ENCODE results near the gene DENND11. TPM values are rescaled to one million over a fixed set of nuclear protein-coding genes. Genes with fewer than 3 reads are reported as not detected.

The DENND11 gene
- 10 to 100 TPM; 15.4 to 16.1 (median 15.8) TPM for total RNA-seq

GRCh38 chr7:141702047-141702567 lies at the start of gene DENND11:
Gene DENND11 (minus strand): TSS chr7:141702166. CDS start chr7:141702153, 13 bp downstream.
- Mint-ChIP-seq H3K36me3 (ENCODE audit: insufficient read depth) (no peaks in the 10 kb centered on the region), H3K4me3 (peak within 1 kb of the TSS; percentile 86), H3K9me3 (no peaks in the 10 kb centered on the region), H3K27me3 (ENCODE audit: low read depth) (no peaks in the 10 kb centered on the region), H3K4me1 (ENCODE audit: low read depth) (peaks cover 42% of the 10 kb centered on the region)
- ATAC-seq (peak; percentile 86 to 88), DNase-seq (peak; percentile 35)

GRCh38 chr7:141748396-141748795 lies 46.4 kb upstream of the DENND11 start:
- Mint-ChIP-seq H3K36me3 (ENCODE audit: insufficient read depth) (peaks cover 63% of the 10 kb centered on the region), H3K4me1 (ENCODE audit: low read depth) (peaks cover 3% of the 10 kb centered on the region), H3K27me3 (ENCODE audit: low read depth) (no peaks in the 10 kb centered on the region), H3K9me3 (peaks cover 25% of the 10 kb centered on the region), H3K4me3 (no peak overlapping the region)
- ATAC-seq: no peak
- no peak for DNase-seq

GRCh38 chr7:141744131-141744530 lies 42.2 kb upstream of the DENND11 start:
- Mint-ChIP-seq H3K9me3 (no peaks in the 10 kb centered on the region), H3K4me3 (no peak overlapping the region), H3K4me1 (ENCODE audit: low read depth) (peaks cover 33% of the 10 kb centered on the region), H3K36me3 (ENCODE audit: insufficient read depth) (peaks cover 49% of the 10 kb centered on the region), H3K27me3 (ENCODE audit: low read depth) (no peaks in the 10 kb centered on the region)
- ATAC-seq (no peak), DNase-seq (no peak)

GRCh38 chr7:141742229-141742628 lies 40.3 kb upstream of the DENND11 start:
- peaks cover 49% of the 10 kb centered on the region for H3K36me3 Mint-ChIP-seq (ENCODE audit: insufficient read depth)
- peaks cover 41% of the 10 kb centered on the region for H3K4me1 Mint-ChIP-seq (ENCODE audit: low read depth)
- H3K27me3 Mint-ChIP-seq (ENCODE audit: low read depth): no peaks in the 10 kb centered on the region

GRCh38 chr7:141739250-141739649 lies 37.3 kb upstream of the DENND11 start:
- no peak for ATAC-seq
- no peaks in the 10 kb centered on the region for H3K9me3 Mint-ChIP-seq
- peak overlapping the region; percentile 98 for H3K4me3 Mint-ChIP-seq
- H3K4me1 Mint-ChIP-seq (ENCODE audit: low read depth): peaks cover 46% of the 10 kb centered on the region
- H3K36me3 Mint-ChIP-seq (ENCODE audit: insufficient read depth): peaks cover 39% of the 10 kb centered on the region
- no peak for DNase-seq
- no peaks in the 10 kb centered on the region for H3K27me3 Mint-ChIP-seq (ENCODE audit: low read depth)

More at GRCh38 chr7:141742229-141742628, 40.3 kb upstream of the DENND11 start:
- Mint-ChIP-seq H3K4me3 (no peak overlapping the region), H3K9me3 (no peaks in the 10 kb centered on the region)
- DNase-seq (no peak), ATAC-seq (no peak)

GRCh38 chr7:141738592-141739013 lies 36.6 kb upstream of the DENND11 start:
- Mint-ChIP-seq H3K36me3 (ENCODE audit: insufficient read depth) (peaks cover 32% of the 10 kb centered on the region), H3K4me1 (ENCODE audit: low read depth) (peaks cover 45% of the 10 kb centered on the region), H3K27me3 (ENCODE audit: low read depth) (no peaks in the 10 kb centered on the region), H3K4me3 (peak overlapping the region; percentile 98), H3K9me3 (no peaks in the 10 kb centered on the region)
- DNase-seq (no peak), ATAC-seq (no peak)

- Mint-ChIP-seq H3K9me3 (no peaks in the 10 kb centered on the region), H3K4me3 (peak within 1 kb of the TSS; percentile 98), H3K27me3 (ENCODE audit: low read depth) (no peaks in the 10 kb centered on the region), H3K36me3 (ENCODE audit: insufficient read depth) (peaks cover 27% of the 10 kb centered on the region), H3K4me1 (ENCODE audit: low read depth) (peaks cover 40% of the 10 kb centered on the region)
- DNase-seq: peak; percentile 86
- ATAC-seq: peak; percentile 91
Measured at GRCh38 chr7:141737836-141738591, 36.0 kb upstream of the DENND11 start, which contains the start of gene SSBP1. Gene SSBP1 (plus strand): TSS chr7:141738358. CDS start chr7:141739167, 809 bp downstream.

- no peak for DNase-seq
- ATAC-seq: no peak
- Mint-ChIP-seq H3K4me3 (peak overlapping the region; percentile 98), H3K36me3 (ENCODE audit: insufficient read depth) (peaks cover 22% of the 10 kb centered on the region), H3K4me1 (ENCODE audit: low read depth) (peaks cover 37% of the 10 kb centered on the region), H3K9me3 (no peaks in the 10 kb centered on the region), H3K27me3 (ENCODE audit: low read depth) (no peaks in the 10 kb centered on the region)
Measured at GRCh38 chr7:141737118-141737835, 35.3 kb upstream of the DENND11 start.

GRCh38 chr7:141731476-141732149 lies 29.6 kb upstream of the DENND11 start:
- Mint-ChIP-seq H3K9me3 (no peaks in the 10 kb centered on the region), H3K27me3 (ENCODE audit: low read depth) (no peaks in the 10 kb centered on the region), H3K36me3 (ENCODE audit: insufficient read depth) (no peaks in the 10 kb centered on the region), H3K4me3 (no peak overlapping the region), H3K4me1 (ENCODE audit: low read depth) (peaks cover under 1% of the 10 kb centered on the region)
- ATAC-seq: no peak
- DNase-seq: no peak

- H3K4me1 Mint-ChIP-seq (ENCODE audit: low read depth): no peaks in the 10 kb centered on the region
- no peak for DNase-seq
- H3K27me3 Mint-ChIP-seq (ENCODE audit: low read depth): no peaks in the 10 kb centered on the region
- ATAC-seq: no peak
- no peaks in the 10 kb centered on the region for H3K9me3 Mint-ChIP-seq
- no peak overlapping the region for H3K4me3 Mint-ChIP-seq
- H3K36me3 Mint-ChIP-seq (ENCODE audit: insufficient read depth): peaks cover 2% of the 10 kb centered on the region
Measured at GRCh38 chr7:141729020-141729419, 27.1 kb upstream of the DENND11 start.

GRCh38 chr7:141722529-141722928 lies 20.6 kb upstream of the DENND11 start:
- Mint-ChIP-seq H3K4me1 (ENCODE audit: low read depth) (no peaks in the 10 kb centered on the region), H3K36me3 (ENCODE audit: insufficient read depth) (peaks cover 2% of the 10 kb centered on the region), H3K4me3 (no peak overlapping the region), H3K27me3 (ENCODE audit: low read depth) (no peaks in the 10 kb centered on the region), H3K9me3 (no peaks in the 10 kb centered on the region)
- DNase-seq: no peak
- ATAC-seq: no peak

GRCh38 chr7:141717450-141717849 lies 15.5 kb upstream of the DENND11 start:
- Mint-ChIP-seq H3K36me3 (ENCODE audit: insufficient read depth) (no peaks in the 10 kb centered on the region), H3K9me3 (no peaks in the 10 kb centered on the region), H3K4me1 (ENCODE audit: low read depth) (no peaks in the 10 kb centered on the region), H3K4me3 (no peak overlapping the region), H3K27me3 (ENCODE audit: low read depth) (no peaks in the 10 kb centered on the region)
- no peak for DNase-seq
- ATAC-seq: no peak

GRCh38 chr7:141715794-141716689 lies 14.1 kb upstream of the DENND11 start:
- DNase-seq (no peak), ATAC-seq (no peak)
- no peaks in the 10 kb centered on the region for H3K4me1 Mint-ChIP-seq (ENCODE audit: low read depth)
- no peaks in the 10 kb centered on the region for H3K9me3 Mint-ChIP-seq
- H3K27me3 Mint-ChIP-seq (ENCODE audit: low read depth): no peaks in the 10 kb centered on the region
- H3K36me3 Mint-ChIP-seq (ENCODE audit: insufficient read depth): no peaks in the 10 kb centered on the region
- no peak overlapping the region for H3K4me3 Mint-ChIP-seq
